ENCODE data around the gene ENOX2.

DNA sequence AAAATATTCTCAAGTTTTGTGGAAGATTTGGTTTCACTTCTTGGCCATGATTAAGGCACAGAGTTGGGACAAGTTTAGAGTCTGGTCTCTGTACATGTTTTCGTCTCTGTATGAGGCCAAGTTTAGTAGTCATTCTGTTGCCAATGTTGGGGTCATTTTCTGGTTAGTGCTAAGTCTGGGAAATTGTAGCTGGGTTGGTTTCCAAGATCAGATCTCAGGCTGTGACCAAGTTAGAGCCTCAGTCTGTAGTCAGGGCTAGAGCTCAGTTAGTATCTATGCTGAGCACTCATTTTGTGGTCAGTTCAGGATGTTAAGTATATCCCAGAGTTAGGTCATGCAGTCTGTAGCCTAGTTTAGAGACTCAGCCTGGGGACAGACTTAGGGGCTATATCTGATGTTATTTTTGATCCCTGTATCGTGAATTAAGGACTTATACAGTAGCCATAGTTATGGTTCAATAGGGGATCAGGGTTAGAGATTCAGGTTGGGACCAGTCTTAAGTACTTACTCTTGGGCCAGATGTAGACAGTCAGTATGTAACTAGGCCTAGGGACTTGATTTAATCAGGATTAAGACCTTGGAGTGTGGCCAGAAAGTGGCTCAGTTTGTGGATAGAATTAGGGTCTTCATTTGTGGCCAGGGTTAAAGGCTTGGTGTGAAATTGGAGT, 6.6 kb upstream of the ENOX2 start:
- TF ChIP-seq POLR2A (IDR thresholded peaks at IDR 0.05), result no peak
- TF ChIP-seq, protein P1, sequence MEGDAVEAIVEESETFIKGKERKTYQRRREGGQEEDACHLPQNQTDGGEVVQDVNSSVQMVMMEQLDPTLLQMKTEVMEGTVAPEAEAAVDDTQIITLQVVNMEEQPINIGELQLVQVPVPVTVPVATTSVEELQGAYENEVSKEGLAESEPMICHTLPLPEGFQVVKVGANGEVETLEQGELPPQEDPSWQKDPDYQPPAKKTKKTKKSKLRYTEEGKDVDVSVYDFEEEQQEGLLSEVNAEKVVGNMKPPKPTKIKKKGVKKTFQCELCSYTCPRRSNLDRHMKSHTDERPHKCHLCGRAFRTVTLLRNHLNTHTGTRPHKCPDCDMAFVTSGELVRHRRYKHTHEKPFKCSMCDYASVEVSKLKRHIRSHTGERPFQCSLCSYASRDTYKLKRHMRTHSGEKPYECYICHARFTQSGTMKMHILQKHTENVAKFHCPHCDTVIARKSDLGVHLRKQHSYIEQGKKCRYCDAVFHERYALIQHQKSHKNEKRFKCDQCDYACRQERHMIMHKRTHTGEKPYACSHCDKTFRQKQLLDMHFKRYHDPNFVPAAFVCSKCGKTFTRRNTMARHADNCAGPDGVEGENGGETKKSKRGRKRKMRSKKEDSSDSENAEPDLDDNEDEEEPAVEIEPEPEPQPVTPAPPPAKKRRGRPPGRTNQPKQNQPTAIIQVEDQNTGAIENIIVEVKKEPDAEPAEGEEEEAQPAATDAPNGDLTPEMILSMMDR (IDR thresholded peaks at IDR 0.05), result no peak

Measured in stomach (tissue), 4 donors.